Measurements from ENCODE around the gene PPP1R9A.

Gene PPP1R9A

GRCh38 chr7:94909179-94909466 lies 1.7 kb downstream of the PPP1R9A start:
- DNase-seq (ENCODE audit: low spot score): no peak

GRCh38 chr7:94912085-94912484 lies 4.7 kb downstream of the PPP1R9A start:
- no peak for DNase-seq (ENCODE audit: low spot score)

- DNase-seq (ENCODE audit: low spot score): no peak
Observed at GRCh38 chr7:94913391-94913790, 6.0 kb downstream of the PPP1R9A start.

DNA sequence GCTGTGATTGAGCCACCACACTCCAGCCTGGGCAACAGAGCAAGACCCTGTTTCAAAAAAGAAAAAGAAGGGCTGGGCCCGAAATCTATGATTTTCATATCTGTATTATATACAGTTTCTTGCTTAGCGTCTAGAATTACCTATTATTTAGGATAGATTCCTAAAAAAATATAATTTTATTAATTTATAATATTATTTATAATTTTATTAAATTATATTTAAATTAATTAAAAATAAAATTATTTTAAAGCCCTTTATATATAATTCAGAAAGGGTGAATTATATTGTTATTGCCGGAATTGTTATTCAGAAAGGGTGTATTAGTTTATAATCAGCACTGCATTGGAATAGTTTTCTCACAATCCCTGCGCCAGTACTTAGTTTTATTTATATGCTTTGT lies 14.5 kb downstream of the PPP1R9A start:
- DNase-seq (ENCODE audit: low spot score): no peak

- DNase-seq (ENCODE audit: low spot score): no peak
Observed at GRCh38 chr7:94922457-94922856, 15.1 kb downstream of the PPP1R9A start.

DNA sequence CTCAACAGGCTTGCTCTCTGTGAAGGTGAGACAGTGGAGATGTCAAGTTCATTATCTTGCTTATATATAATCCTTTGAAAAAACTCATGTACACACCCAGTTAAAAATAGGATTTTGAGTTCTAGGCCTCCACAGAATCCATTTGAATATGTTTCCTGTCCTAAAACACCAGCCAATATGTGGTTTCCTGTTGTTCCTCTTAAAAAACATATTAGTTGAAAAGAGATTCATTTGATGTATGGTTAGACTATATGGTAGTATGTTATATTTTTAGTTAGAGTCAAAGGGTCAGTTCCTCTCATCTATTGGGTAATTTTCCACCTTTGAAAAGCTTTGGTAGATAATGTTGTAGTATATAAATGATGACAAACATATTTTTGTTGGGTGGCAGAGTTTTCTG lies 16.0 kb downstream of the PPP1R9A start:
- no peak for DNase-seq (ENCODE audit: low spot score)

GRCh38 chr7:94928168-94928707 lies 20.8 kb downstream of the PPP1R9A start:
- DNase-seq (ENCODE audit: low spot score): no peak

DNA sequence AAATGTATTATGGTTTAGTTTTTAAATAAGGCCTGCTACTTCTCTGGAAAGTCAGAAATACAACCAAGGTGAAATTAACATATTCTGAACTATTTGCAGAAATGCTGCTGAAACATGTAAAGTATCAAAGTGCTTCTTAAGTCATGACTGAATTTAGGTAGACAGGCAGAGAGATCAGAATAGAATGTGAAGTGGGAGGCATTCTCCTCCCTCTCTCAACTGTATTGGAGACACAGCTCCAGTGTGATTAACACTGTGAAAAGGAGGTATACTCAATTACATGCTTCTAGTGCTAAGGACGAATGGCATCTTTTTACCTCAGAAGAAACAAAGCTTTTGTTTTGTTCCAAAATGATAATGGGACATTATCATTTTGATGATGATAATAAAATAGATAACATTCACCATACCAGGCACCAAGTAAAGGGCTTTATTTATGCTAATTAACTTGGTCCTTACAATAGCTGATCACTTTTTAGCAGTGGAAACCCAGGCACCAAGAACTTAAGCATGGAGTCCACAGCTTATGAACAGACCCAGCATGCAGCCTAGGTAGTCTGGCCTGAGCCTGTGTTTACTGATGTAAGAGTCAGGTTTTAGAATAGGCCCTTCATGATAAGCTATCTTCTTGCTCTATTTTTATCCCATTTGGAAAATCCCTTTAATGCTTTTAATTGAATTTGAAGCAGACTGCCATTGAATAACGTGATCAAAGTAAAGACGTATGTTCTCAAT lies 26.0 kb downstream of the PPP1R9A start:
- no peak for DNase-seq (ENCODE audit: low spot score)

DNA sequence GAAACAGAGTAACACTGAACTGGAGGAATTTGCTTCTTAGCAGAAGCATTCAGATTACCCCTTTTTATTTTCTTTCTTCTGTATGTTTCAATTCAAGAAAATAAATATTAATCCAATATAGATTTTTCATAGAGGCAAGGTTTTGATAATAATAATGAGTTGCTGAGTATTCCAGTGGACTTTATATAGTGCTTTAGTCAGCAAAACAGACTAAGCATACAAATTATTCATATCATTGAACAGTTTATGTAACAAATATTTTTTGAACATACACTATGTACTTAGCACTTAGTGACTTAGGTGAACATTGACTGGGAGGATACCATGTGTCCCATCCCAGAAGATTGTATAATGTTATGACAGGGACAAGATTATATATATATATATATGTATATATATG lies 32.0 kb downstream of the PPP1R9A start:
- no peak for DNase-seq (ENCODE audit: low spot score)

DNA sequence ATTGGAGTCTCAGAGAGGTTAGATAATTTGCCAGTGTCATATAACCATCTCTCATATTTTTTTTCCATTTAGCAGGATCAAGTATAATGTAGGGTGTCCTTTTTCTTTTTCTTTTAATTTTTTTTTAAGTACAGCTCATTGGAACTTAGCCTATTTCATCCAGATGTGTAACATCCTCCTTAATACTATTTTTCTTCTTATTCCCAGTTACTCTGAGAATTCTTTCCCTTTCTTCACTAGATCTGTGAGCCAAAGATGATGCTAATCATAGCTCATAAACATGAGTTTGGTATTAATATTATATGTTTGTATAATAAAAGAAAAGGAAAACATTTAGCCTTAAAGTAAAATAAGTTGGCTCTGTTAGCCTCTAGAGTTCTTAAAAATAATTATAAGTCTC lies 32.8 kb downstream of the PPP1R9A start:
- DNase-seq (ENCODE audit: low spot score): no peak

DNA sequence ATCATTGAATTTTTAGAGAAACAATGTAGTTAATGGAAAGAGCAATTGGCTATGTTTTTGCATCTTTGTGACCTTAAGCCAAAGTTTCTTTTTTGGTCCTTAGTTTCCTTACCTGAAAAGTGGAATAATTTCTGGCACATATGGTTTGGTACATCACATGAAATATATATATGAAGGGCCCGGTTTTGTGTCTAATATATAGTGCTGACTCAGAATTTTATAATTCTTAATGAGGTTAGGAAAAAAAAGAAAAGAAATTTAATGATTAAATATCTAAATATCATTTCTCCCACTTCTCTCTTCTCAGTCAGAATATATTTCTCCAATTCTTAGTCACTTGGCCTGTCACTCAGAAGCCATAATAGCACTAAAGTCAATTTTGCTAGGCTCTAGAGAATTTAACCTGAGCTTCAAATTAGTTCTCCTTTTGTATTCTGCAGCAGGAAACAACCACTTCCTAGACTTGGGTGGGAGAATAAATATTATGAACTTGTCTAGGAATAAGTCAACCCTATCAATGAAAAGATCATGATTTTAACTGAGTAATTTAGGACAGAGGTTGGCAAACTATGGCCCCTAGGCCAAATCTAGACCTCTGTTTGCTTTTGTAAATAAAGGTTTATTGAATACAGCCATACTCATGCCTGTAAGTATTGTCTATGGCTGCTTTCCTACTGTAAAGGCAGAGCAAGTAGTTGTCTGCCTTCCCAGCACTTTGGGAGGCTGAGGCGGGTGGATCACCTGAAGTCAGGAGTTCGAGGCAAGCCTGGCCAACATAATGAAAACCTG lies 34.6 kb downstream of the PPP1R9A start:
- DNase-seq (ENCODE audit: low spot score): no peak

GRCh38 chr7:94943134-94943533 lies 35.7 kb downstream of the PPP1R9A start:
- DNase-seq (ENCODE audit: low spot score): no peak

- no peak for DNase-seq (ENCODE audit: low spot score)
Observed at GRCh38 chr7:94949532-94949931, 42.1 kb downstream of the PPP1R9A start.

DNA sequence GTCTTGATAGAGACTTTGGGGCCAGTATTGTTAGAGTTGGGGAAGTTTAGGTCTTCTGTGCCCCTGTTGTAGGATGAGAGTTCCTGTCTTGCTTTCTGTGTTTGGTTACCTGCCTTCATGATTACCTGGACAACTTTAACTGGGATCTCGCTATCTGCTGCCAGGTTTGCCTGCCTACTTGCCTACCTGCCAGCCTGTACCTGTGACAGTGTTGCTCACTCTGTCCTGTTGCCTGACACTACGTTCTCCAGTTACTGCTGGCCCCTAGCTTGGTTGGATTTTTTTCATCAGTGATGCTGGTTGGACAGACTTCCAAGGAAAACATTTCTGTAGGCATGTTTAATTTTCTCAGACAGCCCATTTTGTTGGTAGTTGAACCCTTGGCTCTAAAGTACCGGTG lies 48.4 kb downstream of the PPP1R9A start:
- DNase-seq (ENCODE audit: low spot score): no peak

DNA sequence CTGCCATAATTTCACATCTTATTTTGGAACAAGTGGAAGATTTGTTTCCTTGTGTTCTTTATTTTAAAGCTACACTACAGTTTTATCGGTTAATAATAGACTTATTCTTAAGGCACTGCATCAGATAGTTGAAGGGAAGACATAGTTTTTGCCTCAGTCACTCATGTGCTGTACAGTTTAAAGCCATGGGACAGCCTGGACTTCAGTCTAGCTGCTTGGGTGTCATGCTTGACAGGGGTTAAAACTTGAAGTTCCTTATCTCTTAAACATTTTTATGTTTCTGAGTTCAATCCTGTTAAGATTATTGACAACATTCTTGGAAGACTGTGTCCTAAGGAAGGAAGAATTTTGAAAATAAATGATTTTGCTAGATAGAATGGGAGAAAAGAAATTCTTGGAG lies 49.7 kb downstream of the PPP1R9A start:
- DNase-seq (ENCODE audit: low spot score): no peak

GRCh38 chr7:94962661-94963060 lies 55.3 kb downstream of the PPP1R9A start:
- no peak for DNase-seq (ENCODE audit: low spot score)

DNA sequence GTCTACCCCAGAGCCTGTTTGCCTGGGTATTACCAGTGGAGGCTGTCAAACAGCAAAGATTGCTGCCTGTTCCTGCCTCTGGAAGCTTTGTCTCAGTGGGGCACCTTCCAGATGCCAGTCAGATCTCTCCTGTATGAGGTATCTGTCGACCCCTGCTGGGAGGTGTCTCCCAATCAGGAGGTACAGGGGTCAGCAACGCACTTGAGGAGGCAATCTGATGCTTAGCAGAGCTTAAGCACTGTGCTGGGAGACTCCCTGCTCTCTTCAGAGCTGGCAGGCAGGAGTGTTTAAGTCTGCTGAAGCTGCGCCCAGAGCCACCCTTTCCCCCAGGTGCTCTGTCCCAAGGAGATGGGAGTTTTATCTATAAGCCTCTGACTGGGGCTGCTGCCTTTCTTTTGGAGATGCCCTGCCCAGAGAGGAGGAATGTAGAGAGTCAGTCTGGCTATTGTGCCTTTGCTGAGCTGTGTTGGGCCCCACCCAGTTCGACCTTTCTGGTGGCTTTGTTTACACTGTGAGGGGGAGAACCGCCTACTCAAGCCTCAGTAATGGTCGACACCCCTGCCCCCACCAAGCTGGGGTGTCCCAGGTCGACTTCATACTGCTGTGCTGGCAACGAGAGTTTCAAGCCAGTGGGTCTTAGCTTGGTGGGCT lies 62.2 kb downstream of the PPP1R9A start:
- DNase-seq (ENCODE audit: low spot score): no peak

DNA sequence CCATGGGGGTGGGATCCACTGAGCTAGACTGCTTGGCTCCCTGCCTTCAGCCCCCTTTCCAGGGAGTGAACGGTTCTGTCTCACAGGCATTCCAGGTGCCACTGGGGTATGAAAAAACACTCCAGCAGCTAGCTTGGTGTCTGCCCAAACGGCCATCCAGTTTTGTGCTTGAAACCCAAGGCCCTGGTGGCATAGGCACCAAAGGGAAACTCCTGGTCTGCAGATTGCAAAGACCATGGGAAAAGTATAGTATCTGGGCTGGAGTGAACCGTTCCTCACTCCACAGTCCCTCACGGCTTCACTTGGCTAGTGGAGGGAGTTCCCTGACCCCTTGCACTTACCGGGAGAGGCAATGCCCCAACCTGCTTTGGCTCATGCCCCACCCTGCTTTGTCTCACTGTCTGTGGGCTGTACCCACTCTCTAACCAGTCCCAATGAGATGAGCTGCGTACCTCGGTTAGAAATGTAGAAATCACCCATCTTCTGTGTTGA lies 62.7 kb downstream of the PPP1R9A start:
- DNase-seq (ENCODE audit: low spot score): no peak

GRCh38 chr7:94971051-94971867 lies 63.9 kb downstream of the PPP1R9A start:
- no peak for DNase-seq (ENCODE audit: low spot score)

DNA sequence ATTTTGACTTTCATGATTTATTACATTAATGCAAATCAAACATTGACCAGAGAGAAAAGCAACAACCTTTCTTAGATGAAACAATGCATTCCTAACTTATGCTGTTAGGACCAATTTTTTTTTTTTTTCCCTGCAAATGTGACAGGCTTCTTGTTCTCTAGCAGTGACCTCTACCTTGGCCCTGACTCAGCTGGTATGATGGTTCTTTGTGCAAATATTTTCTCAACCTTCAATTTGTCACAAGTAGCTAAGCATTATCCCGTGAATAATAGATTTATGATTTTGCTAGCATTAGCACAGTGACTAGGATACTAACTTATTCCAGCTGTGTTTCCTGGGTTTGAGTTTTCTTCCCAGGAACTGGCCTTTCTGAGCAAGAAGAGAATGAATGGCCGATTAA lies 64.9 kb downstream of the PPP1R9A start:
- no peak for DNase-seq (ENCODE audit: low spot score)

GRCh38 chr7:94973844-94974243 lies 66.5 kb downstream of the PPP1R9A start:
- no peak for DNase-seq (ENCODE audit: low spot score)

- no peak for DNase-seq (ENCODE audit: low spot score)
Observed at GRCh38 chr7:94974423-94974822, 67.0 kb downstream of the PPP1R9A start.
